ENCODE measurements around the gene MANSC1. TPM values are rescaled to one million over a fixed set of nuclear protein-coding genes. Genes with fewer than 3 reads are reported as not detected.

MANSC1 gene
- total RNA-seq, 1 donor from 2014 or later, result 23.7 TPM

- Histone ChIP-seq H3K4me3 (no peak overlapping the region), H3K4me1 (peaks cover 24% of the 10 kb centered on the region), H3K27ac (no peak overlapping the region), H3K36me3 (no peaks in the 10 kb centered on the region), H3K27me3 (ENCODE audit: low read depth) (no peaks in the 10 kb centered on the region), H3K9me3 (no peaks in the 10 kb centered on the region)
- DNase-seq (no peak), ATAC-seq (peak; percentile 67 to 87)
- intact Hi-C loops (cut with DNase I), result no loop called here
- no peak for TF ChIP-seq CTCF (IDR thresholded peaks at IDR 0.05)
These were observed 14.0 kb downstream of the MANSC1 start for GRCh38 chr12:12336049-12336411.

DNA sequence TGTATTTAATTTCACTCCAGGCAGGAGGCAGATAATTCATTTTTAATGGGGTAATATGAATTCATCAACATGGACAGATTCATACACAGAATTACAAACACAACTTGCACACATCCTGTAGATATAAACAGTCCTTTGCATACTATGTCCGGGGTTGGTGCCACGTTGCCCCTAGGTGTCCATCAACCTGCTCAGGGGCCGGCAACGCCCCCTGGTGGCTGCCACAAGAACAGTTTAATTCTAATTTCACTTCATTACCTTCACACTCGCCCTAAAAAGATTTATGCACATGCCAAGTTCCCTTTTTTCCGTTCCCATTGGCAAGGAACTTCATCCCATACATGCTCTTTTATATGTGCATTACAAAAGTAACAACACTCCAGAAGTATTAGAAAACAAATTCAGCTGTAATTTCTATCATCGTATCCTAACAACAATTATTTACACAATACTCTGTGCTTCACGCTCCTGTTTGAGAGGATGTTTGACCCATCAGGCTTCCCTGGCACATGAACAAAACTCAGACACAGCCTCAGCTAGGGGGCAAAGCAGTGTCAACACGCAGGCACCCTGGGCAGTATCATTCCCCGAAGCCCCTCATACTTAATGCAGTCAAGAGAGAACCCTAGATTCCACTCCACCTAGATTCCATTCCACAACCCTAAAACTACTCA lies 15.5 kb downstream of the MANSC1 start:
- peaks cover 6% of the 10 kb centered on the region for H3K36me3 ChIP-seq
- H3K4me3 ChIP-seq, result no peak overlapping the region
- no peaks in the 10 kb centered on the region for H3K9me3 ChIP-seq
- H3K4me1 ChIP-seq, result peaks cover 24% of the 10 kb centered on the region
- ATAC-seq, result peak; percentile 68 to 75
- DNase-seq, result peak; percentile 68
- TF ChIP-seq CTCF (IDR thresholded peaks at IDR 0.05), result peak; percentile 85
- intact Hi-C loops (cut with DNase I), result no loop called here
- H3K27ac ChIP-seq, result no peak overlapping the region
- H3K27me3 ChIP-seq (ENCODE audit: low read depth), result no peaks in the 10 kb centered on the region

DNA sequence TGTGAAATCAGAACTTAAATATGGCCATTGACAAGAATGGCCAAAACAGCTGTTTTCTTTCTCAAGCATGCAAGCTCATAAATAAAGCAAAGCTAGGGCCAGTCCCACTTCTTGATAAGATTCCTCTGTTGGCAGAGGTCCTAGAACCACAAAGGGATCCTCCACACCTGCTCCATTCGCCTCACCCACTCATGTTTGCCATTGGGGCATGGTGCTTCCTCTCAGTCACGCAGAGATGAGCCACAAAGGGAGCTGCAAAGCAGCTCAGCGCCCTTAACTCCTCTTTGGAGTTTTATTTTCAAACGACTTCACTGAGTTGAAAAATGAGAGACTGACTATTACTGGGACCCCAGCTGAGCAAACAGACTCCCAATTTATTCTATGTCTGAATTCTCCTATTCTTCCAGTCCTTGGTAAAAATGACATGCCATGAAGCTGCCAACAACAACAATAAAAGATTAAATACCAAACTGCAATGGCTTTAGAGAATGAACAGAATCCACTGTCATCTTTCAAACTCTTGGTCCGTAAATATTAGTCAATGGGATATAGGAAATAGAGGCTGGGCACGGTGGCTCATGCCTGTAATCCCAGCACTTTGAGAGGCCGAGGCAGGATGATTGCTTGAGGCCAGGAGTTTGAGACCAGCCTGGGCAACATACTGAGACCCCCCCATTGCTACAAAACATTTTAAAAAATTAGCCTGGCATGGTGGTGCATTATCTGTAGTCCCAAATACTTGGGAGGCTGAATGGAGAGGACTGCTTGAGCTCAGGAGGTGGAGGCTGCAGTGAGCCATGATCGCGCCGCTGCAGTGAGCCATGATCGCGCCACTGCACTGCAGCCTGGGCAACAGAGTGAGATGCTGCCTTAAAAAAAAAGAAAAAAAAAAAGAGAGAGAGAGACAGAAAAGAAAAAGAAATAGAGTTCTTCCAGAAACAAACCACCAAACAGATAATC lies 16.4 kb downstream of the MANSC1 start:
- TF ChIP-seq CTCF (IDR thresholded peaks at IDR 0.05), result no peak
- Histone ChIP-seq H3K9me3 (no peaks in the 10 kb centered on the region), H3K36me3 (peaks cover 6% of the 10 kb centered on the region), H3K4me1 (peaks cover 24% of the 10 kb centered on the region), H3K27me3 (ENCODE audit: low read depth) (no peaks in the 10 kb centered on the region), H3K27ac (no peak overlapping the region), H3K4me3 (no peak overlapping the region)
- DNase-seq, result no peak
- intact Hi-C loops (cut with DNase I), result no loop called here
- peak in 1 of 2 donors; percentile 26 for ATAC-seq

DNA sequence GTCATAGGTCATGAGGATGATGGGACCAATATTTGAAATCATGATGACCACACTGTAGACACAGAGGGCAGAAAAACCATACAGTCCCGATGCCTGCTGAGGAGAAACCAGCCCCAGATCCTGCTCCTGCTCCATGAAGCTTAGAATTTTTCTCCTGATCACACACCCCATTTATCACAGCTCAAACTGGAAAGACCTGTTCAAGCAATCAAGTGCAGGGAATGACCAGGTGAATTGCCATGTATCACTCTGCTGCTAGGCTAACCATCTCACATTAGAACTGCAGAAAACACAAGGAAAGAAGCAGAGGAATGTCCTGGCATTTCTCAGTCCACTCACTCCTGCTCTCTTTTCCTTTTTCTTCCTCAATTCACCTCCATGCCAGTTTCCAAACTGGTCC lies 18.1 kb downstream of the MANSC1 start:
- no peaks in the 10 kb centered on the region for H3K9me3 ChIP-seq
- peaks cover 6% of the 10 kb centered on the region for H3K36me3 ChIP-seq
- TF ChIP-seq CTCF (IDR thresholded peaks at IDR 0.05), result no peak
- H3K4me1 ChIP-seq, result peaks cover 24% of the 10 kb centered on the region
- peak; percentile 43 to 50 for ATAC-seq
- no peak overlapping the region for H3K4me3 ChIP-seq
- no peaks in the 10 kb centered on the region for H3K27me3 ChIP-seq (ENCODE audit: low read depth)
- H3K27ac ChIP-seq, result no peak overlapping the region
- no peak for DNase-seq
- intact Hi-C loops (cut with DNase I), result no loop called here

DNA sequence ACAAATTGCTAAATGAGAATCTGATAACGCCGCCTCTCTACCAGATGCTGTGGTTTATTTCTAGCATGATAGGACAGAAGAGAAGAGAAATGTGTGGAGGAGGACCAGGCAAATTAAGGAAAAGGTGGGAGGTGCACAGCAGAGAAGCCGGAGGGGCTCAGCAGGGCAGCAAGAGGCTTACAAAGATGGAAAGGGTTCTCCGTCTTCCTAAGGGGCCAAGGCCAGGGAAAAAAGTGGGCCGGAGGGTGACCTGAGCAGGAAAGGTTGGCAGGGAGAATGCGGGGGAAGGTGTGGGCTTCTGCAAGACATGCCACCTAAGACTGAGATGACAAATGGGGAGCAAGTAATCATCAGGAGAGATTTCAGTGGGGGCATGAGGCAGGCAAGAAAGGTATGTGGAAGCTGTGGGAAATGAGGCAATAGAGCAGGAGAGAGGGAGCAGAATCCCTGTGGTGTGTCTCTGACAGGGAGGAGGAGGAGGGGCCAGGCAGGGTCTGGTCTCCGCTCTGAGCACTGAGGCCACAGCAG lies 18.7 kb downstream of the MANSC1 start:
- H3K27ac ChIP-seq, result no peak overlapping the region
- DNase-seq (no peak), ATAC-seq (no peak)
- no peak for TF ChIP-seq CTCF (IDR thresholded peaks at IDR 0.05)
- no peaks in the 10 kb centered on the region for H3K9me3 ChIP-seq
- peaks cover 24% of the 10 kb centered on the region for H3K4me1 ChIP-seq
- no peak overlapping the region for H3K4me3 ChIP-seq
- H3K27me3 ChIP-seq (ENCODE audit: low read depth), result no peaks in the 10 kb centered on the region
- H3K36me3 ChIP-seq, result peaks cover 6% of the 10 kb centered on the region
- intact Hi-C loops (cut with DNase I), result no loop called here
